GM12864 (cell line): ENCODE measurements around the gene KDM4B.
"Not testable (repeated sequence)": the region's sequence is repeated elsewhere in the genome, so short reads cannot be mapped to it uniquely, and the experiment has no call there.

Experiments used
- DNase-seq: peaks from one replicate; pipeline ENCODE4 v3.0.0-alpha.2; 2011; ENCODE audit warnings: low read depth
- H3K4me3 ChIP-seq: 2 replicates; pipeline ENCODE4 v1.5.1; 2011; ENCODE audit warnings: mild to moderate bottlenecking, low read depth, low read length, control low read depth
- CTCF ChIP-seq: IDR thresholded peaks from 2 replicates; pipeline ENCODE4 v1.5.1; 2011; ENCODE audit warnings: low read depth, mild to moderate bottlenecking, moderate library complexity, low read length, control low read depth, inconsistent platforms; ENCODE audit errors: missing control alignments

The KDM4B gene

GRCh38 chr19:4935444-4935843 is 33.5 kb upstream of the KDM4B start:
- no peak for TF ChIP-seq CTCF
- DNase-seq: no peak
- no peak overlapping the region for H3K4me3 ChIP-seq

- no peak overlapping the region for H3K4me3 ChIP-seq
- TF ChIP-seq CTCF: no peak
- DNase-seq: no peak
These were observed 31.9 kb upstream of the KDM4B start for GRCh38 chr19:4937060-4937459.

GRCh38 chr19:4938461-4938860 is 30.5 kb upstream of the KDM4B start:
- not testable (repeated sequence) for H3K4me3 ChIP-seq, DNase-seq

- DNase-seq: no peak
- no peak overlapping the region for H3K4me3 ChIP-seq
- no peak for TF ChIP-seq CTCF
These were observed 29.4 kb upstream of the KDM4B start for GRCh38 chr19:4939466-4939865.

- not testable (repeated sequence) for DNase-seq, H3K4me3 ChIP-seq
These were observed 27.2 kb upstream of the KDM4B start for GRCh38 chr19:4941638-4942169.

GRCh38 chr19:4950650-4951049 is 18.3 kb upstream of the KDM4B start:
- not testable (repeated sequence) for H3K4me3 ChIP-seq, DNase-seq

GRCh38 chr19:4951656-4952055 is 17.3 kb upstream of the KDM4B start:
- no peak for DNase-seq
- no peak overlapping the region for H3K4me3 ChIP-seq
- no peak for TF ChIP-seq CTCF

GRCh38 chr19:4952945-4953344 is 16.0 kb upstream of the KDM4B start:
- no peak for TF ChIP-seq CTCF
- H3K4me3 ChIP-seq: no peak overlapping the region
- no peak for DNase-seq

GRCh38 chr19:4954320-4955149 is 14.4 kb upstream of the KDM4B start:
- not testable (repeated sequence) for DNase-seq, H3K4me3 ChIP-seq
